HepG2 (cell line): ENCODE results near the gene CABP4. TPM values are rescaled to one million over a fixed set of nuclear protein-coding genes. Genes with fewer than 3 reads are reported as not detected.
A peak's percentile ranks its signal among the peaks of the same experiment; 100 is the strongest.

Source experiments
- BORCS8-MEF2B ChIP-seq: sonication (generic); formaldehyde crosslinking; IDR thresholded peaks from 2 replicates; pipeline ENCODE4 v1.8.0; 2022; ENCODE audit warnings: mild to moderate bottlenecking, missing genetic modification reagents
- CAMTA2 ChIP-seq: sonication (generic); formaldehyde crosslinking; IDR thresholded peaks from 2 replicates; pipeline ENCODE4 v1.4.0; 2020; ENCODE audit warnings: mild to moderate bottlenecking, missing genetic modification reagents, borderline replicate concordance
- GATA4 ChIP-seq: sonication (generic); IDR thresholded peaks from 2 replicates; pipeline ENCODE4 v1.6.1; 2016; ENCODE audit warnings: antibody characterized with exemption, low read depth, borderline replicate concordance
- HNF1B ChIP-seq: sonication (generic); formaldehyde crosslinking; IDR thresholded peaks from 2 replicates; pipeline ENCODE4 v1.5.1; 2020; ENCODE audit warnings: mild to moderate bottlenecking, moderate library complexity, missing genetic modification reagents
- IKZF4 ChIP-seq: sonication (generic); formaldehyde crosslinking; IDR thresholded peaks from 2 replicates; pipeline ENCODE4 v1.5.1; 2020; ENCODE audit warnings: borderline replicate concordance, mild to moderate bottlenecking, low read depth, missing genetic modification reagents; ENCODE audit errors: not compliant biosample characterization
- LCORL ChIP-seq, 2 experiments: fragments of 450-650 bp in 1 of 2; sonication (generic) in 1 of 2; formaldehyde crosslinking in 1 of 2; IDR thresholded peaks; 2 replicates each; pipeline versions ENCODE4 v1.5.0 to v1.6.1; 2017 to 2020; ENCODE audit warnings: antibody characterized with exemption in 1 of 2, missing genetic modification reagents in 1 of 2
- NKX3-1 ChIP-seq: sonication (generic); formaldehyde crosslinking; IDR thresholded peaks from 2 replicates; pipeline ENCODE4 v1.5.0; 2020; ENCODE audit warnings: missing genetic modification reagents
- NONO ChIP-seq, 2 experiments: fragments of 450-650 bp in 1 of 2; sonication (generic) in 1 of 2; formaldehyde crosslinking in 1 of 2; IDR thresholded peaks in 1 of 2; conservative IDR thresholded peaks in 1 of 2; 2 replicates each; pipeline versions ENCODE4 v1.6.1 to v1.8.0; 2017 to 2022; ENCODE audit warnings: mild to moderate bottlenecking in 1 of 2, missing genetic modification reagents in 1 of 2, moderate library complexity in 1 of 2
- RBFOX2 ChIP-seq: fragments of 200-400 bp; formaldehyde crosslinking; IDR thresholded peaks from 2 replicates; pipeline ENCODE4 v1.6.1; 2017; ENCODE audit warnings: low read depth, mild to moderate bottlenecking, low read length
- RBM39 ChIP-seq: fragments of 200-400 bp; formaldehyde crosslinking; IDR thresholded peaks from one replicate; pipeline ENCODE4 v1.6.1; 2018; ENCODE audit warnings: antibody characterized with exemption, mild to moderate bottlenecking, low read depth, low read length; ENCODE audit not compliant: poor library complexity, severe bottlenecking
- REXO4 ChIP-seq: sonication (generic); formaldehyde crosslinking; IDR thresholded peaks from 2 replicates; pipeline ENCODE4 v1.8.0; 2022; ENCODE audit warnings: missing genetic modification reagents, mild to moderate bottlenecking, borderline replicate concordance
- SIN3A ChIP-seq: IDR thresholded peaks from 2 replicates; pipeline ENCODE4 v1.6.1; 2011; ENCODE audit warnings: low read depth, mild to moderate bottlenecking, control low read depth, low read length, borderline replicate concordance
- ZFY ChIP-seq: sonication (generic); formaldehyde crosslinking; IDR thresholded peaks from 2 replicates; pipeline ENCODE4 v1.4.0; 2020; ENCODE audit warnings: missing genetic modification reagents
- ZMYM4 ChIP-seq: sonication (generic); formaldehyde crosslinking; IDR thresholded peaks from 2 replicates; pipeline ENCODE4 v1.8.1; 2023; ENCODE audit warnings: mild to moderate bottlenecking, missing genetic modification reagents
- ZNF280D ChIP-seq: sonication (generic); formaldehyde crosslinking; IDR thresholded peaks from 2 replicates; pipeline ENCODE4 v1.5.1; 2020; ENCODE audit warnings: mild to moderate bottlenecking, missing genetic modification reagents
- ZNF343 ChIP-seq: sonication (generic); formaldehyde crosslinking; IDR thresholded peaks from 2 replicates; pipeline ENCODE4 v1.4.0; 2020; ENCODE audit warnings: mild to moderate bottlenecking, missing genetic modification reagents
- ZNF382 ChIP-seq: sonication (generic); formaldehyde crosslinking; IDR thresholded peaks from 2 replicates; pipeline ENCODE4 v1.5.0; 2020; ENCODE audit warnings: missing genetic modification reagents, mild to moderate bottlenecking, borderline replicate concordance
- ZNF605 ChIP-seq: sonication (generic); formaldehyde crosslinking; IDR thresholded peaks from 2 replicates; pipeline ENCODE4 v1.8.0; 2022; ENCODE audit warnings: mild to moderate bottlenecking, missing genetic modification reagents
- ZNF619 ChIP-seq: sonication (generic); formaldehyde crosslinking; IDR thresholded peaks from 2 replicates; pipeline ENCODE4 v1.4.0; 2020; ENCODE audit warnings: mild to moderate bottlenecking, missing genetic modification reagents
- ZNF772 ChIP-seq: sonication (generic); formaldehyde crosslinking; IDR thresholded peaks from 2 replicates; pipeline ENCODE4 v1.5.0; 2020; ENCODE audit warnings: mild to moderate bottlenecking, missing genetic modification reagents
- ZNF788 ChIP-seq: sonication (generic); formaldehyde crosslinking; IDR thresholded peaks from 2 replicates; pipeline ENCODE4 v1.5.0; 2020; ENCODE audit warnings: mild to moderate bottlenecking, missing genetic modification reagents, borderline replicate concordance
- polyA plus RNA-seq, 8 experiments: library from polyadenylated mRNA; depleted of rRNA in 3 of 8; stranded (reverse) in 7 of 8; unstranded in 1 of 8; fragments of >200 nt; fragmentation: Illumina TruSeq in 4 of 8; extraction: Trizol in 4 of 8; gene quantifications; 2 replicates each; pipeline versions ENCODE4 v1.2.1 to v1.2.3, GENCODE V29; 2011 to 2016; ENCODE audit warnings: low read depth in 4 of 8, missing spikeins in 1 of 8, mixed read lengths in 1 of 8; ENCODE audit not compliant: insufficient read depth in 1 of 8
- total RNA-seq, 5 experiments: library from RNA; depleted of rRNA; stranded (reverse); fragments of >200 nt; fragmentation: Illumina TruSeq; extraction: Trizol; gene quantifications; 2 replicates each; pipeline ENCODE4 v1.2.3, GENCODE V29; 2016; ENCODE audit warnings: low read depth in 1 of 5
- TF ChIP-seq, protein P1 (sequence below): sonication (generic); formaldehyde crosslinking; IDR thresholded peaks from 2 replicates; pipeline ENCODE4 v1.9.0; 2022; ENCODE audit warnings: low read depth, missing genetic modification reagents

Gene CABP4
- total and polyA plus RNA-seq, 2 of the 13 experiments (the other 11 are each of a cell fraction or from before 2014, with no cell fraction given): not detected

- TF ChIP-seq RBM39 (peak; percentile 84), HNF1B (CRISPR knock-in tag) (0 out of 2 replicates have a peak, but pooled peaks have one; percentile 47), NKX3-1 (0 out of 2 replicates have a peak, but pooled peaks have one; percentile 34), ZNF382 (CRISPR knock-in tag) (no peak), ZFY (CRISPR knock-in tag) (peak; percentile 83), ZNF605 (CRISPR knock-in tag) (peak; percentile 13; the same call in 1 of the 2 replicates), LCORL (IDR thresholded peaks at IDR 0.05) (no peak), LCORL (CRISPR knock-in tag; IDR thresholded peaks at IDR 0.05) (peak; percentile 44; the same call in 1 of the 2 replicates), REXO4 (CRISPR knock-in tag) (no peak), ZNF619 (CRISPR knock-in tag) (no peak), NONO (IDR thresholded peaks at IDR 0.05) (no peak), NONO (CRISPR knock-in tag; conservative IDR thresholded peaks at IDR 0.05) (peak; percentile 11; the same call in 1 of the 2 replicates), SIN3A (peak; percentile 79; the same call in 1 of the 2 replicates), ZMYM4 (CRISPR knock-in tag) (peak; percentile 44; the same call in 1 of the 2 replicates), ZNF280D (CRISPR knock-in tag) (0 out of 2 replicates have a peak, but pooled peaks have one; percentile 20), RBFOX2 (peak; percentile 86), CAMTA2 (CRISPR knock-in tag) (0 out of 2 replicates have a peak, but pooled peaks have one; percentile 23), ZNF788 (peak; percentile 37; the same call in 1 of the 2 replicates), IKZF4 (CRISPR knock-in tag) (no peak), ZNF343 (no peak), GATA4 (peak; percentile 48; the same call in 1 of the 2 replicates), ZNF772 (CRISPR knock-in tag) (peak; percentile 79), BORCS8-MEF2B (no peak)
- TF ChIP-seq, protein P1, sequence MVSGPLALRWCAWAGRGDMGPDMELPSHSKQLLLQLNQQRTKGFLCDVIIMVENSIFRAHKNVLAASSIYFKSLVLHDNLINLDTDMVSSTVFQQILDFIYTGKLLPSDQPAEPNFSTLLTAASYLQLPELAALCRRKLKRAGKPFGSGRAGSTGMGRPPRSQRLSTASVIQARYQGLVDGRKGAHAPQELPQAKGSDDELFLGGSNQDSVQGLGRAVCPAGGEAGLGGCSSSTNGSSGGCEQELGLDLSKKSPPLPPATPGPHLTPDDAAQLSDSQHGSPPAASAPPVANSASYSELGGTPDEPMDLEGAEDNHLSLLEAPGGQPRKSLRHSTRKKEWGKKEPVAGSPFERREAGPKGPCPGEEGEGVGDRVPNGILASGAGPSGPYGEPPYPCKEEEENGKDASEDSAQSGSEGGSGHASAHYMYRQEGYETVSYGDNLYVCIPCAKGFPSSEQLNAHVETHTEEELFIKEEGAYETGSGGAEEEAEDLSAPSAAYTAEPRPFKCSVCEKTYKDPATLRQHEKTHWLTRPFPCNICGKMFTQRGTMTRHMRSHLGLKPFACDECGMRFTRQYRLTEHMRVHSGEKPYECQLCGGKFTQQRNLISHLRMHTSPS: no peak
Measured at GRCh38 chr11:67507864-67508485, 52.8 kb downstream of the CABP4 start, which contains the start of gene CDK2AP2 (continued).
